ENCODE data around the gene SAP130.

DNA sequence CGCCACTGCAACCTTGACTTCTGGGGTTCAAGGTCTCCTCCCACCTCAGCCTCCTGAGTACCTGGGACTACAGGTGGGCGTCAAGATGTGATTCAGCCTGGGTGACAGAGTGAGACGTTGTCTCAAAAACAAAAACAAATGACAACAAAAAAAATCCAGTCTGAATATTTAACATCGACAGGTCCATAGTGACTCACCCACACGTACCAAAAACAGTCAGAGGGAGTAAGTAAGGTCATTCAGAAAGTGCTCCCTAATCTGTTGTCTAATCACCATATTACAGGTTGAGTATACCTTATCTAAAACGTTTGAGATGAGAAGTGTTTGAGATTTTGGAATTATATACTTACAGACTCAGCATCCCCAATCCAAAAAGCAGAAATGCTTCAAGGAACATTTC lies 24.4 kb downstream of the SAP130 start:
- TF ChIP-seq EZH2 (IDR thresholded peaks at IDR 0.05) (no peak), POLR2AphosphoS5 (IDR thresholded peaks at IDR 0.05; ENCODE audit: borderline replicate concordance, low read depth, low read length) (no peak), FOXP2 (optimal IDR thresholded peaks at IDR 0.05; ENCODE audit: control extremely low read depth, extremely low read length, insufficient read depth) (no peak)
